ENCODE measurements around the gene TBC1D16. TPM values are rescaled to one million over a fixed set of nuclear protein-coding genes. Genes with fewer than 3 reads are reported as not detected.
"Not testable (repeated sequence)": the region's sequence is repeated elsewhere in the genome, so short reads cannot be mapped to it uniquely, and the experiment has no call there.

The TBC1D16 gene
- total RNA-seq, 4 donors from 2014 or later, result 5.8 to 8.1 (median 7.0) TPM

GRCh38 chr17:79994602-79995001 is 41.1 kb downstream of the TBC1D16 start:
- DNase-seq (no peak), ATAC-seq (no peak)
- in situ Hi-C loops (cut with MboI; ENCODE audit: low sequenced_read_pairs in 4 of 4), result no loop called here
- TF ChIP-seq CTCF (IDR thresholded peaks at IDR 0.05 in 4 of 5, conservative IDR thresholded peaks at IDR 0.05 in 1 of 5), result no peak
- no peak for TF ChIP-seq POLR2A (IDR thresholded peaks at IDR 0.05)
- intact Hi-C loops (cut with DNase I; ENCODE audit: low total_unique reads), result loop anchor here (5.0 kb wide), 1 partner anchor 152 kb away; no protein-coding TSS in a partner anchor
- no peaks in the 10 kb centered on the region for H3K36me3 ChIP-seq
- H3K4me1 ChIP-seq, result peaks cover 0 to 5% of the 10 kb centered on the region in 2 donors
- no peak overlapping the region for H3K4me3 ChIP-seq
- peaks cover 3 to 12% (median 12%) of the 10 kb centered on the region in 3 donors for H3K27me3 ChIP-seq
- no peaks in the 10 kb centered on the region for H3K9me3 ChIP-seq
- no peak overlapping the region for H3K27ac ChIP-seq

- H3K4me1 ChIP-seq; DNase-seq; in situ Hi-C loops (cut with MboI; ENCODE audit: low sequenced_read_pairs in 4 of 4); ATAC-seq; H3K36me3 ChIP-seq; H3K4me3 ChIP-seq; H3K9me3 ChIP-seq; H3K27ac ChIP-seq: not testable (repeated sequence)
- intact Hi-C loops (cut with DNase I; ENCODE audit: low total_unique reads), result loop anchor here (5.0 kb wide), 1 partner anchor 152 kb away; no protein-coding TSS in a partner anchor
- peaks cover 3 to 12% (median 12%) of the 10 kb centered on the region in 3 donors for H3K27me3 ChIP-seq
Measured at GRCh38 chr17:79994228-79994569, 41.5 kb downstream of the TBC1D16 start.

GRCh38 chr17:79993390-79994227 is 42.1 kb downstream of the TBC1D16 start:
- Histone ChIP-seq H3K27ac (no peak overlapping the region), H3K4me1 (peaks cover 0 to 5% of the 10 kb centered on the region in 2 donors), H3K9me3 (no peaks in the 10 kb centered on the region), H3K4me3 (no peak overlapping the region), H3K36me3 (no peaks in the 10 kb centered on the region), H3K27me3 (peaks cover 3 to 12% (median 12%) of the 10 kb centered on the region in 3 donors)
- DNase-seq (peak; percentile 63 to 82), ATAC-seq (peak; percentile 57 to 62)
- in situ Hi-C loops (cut with MboI; ENCODE audit: low sequenced_read_pairs in 4 of 4), result no loop called here
- TF ChIP-seq POLR2A (IDR thresholded peaks at IDR 0.05) (no peak), CTCF (IDR thresholded peaks at IDR 0.05 in 4 of 5, conservative IDR thresholded peaks at IDR 0.05 in 1 of 5) (no peak)
- intact Hi-C loops (cut with DNase I; ENCODE audit: low total_unique reads), result loop anchor here (5.0 kb wide), 1 partner anchor 151 kb away; no protein-coding TSS in a partner anchor

GRCh38 chr17:79992649-79993389 is 42.9 kb downstream of the TBC1D16 start:
- Histone ChIP-seq H3K4me3 (no peak overlapping the region), H3K4me1 (peaks cover 0 to 5% of the 10 kb centered on the region in 2 donors), H3K27me3 (peaks cover 3 to 12% (median 12%) of the 10 kb centered on the region in 3 donors), H3K36me3 (no peaks in the 10 kb centered on the region), H3K9me3 (no peaks in the 10 kb centered on the region), H3K27ac (no peak overlapping the region)
- in situ Hi-C loops (cut with MboI; ENCODE audit: low sequenced_read_pairs in 4 of 4), result no loop called here
- TF ChIP-seq CTCF (IDR thresholded peaks at IDR 0.05 in 4 of 5, conservative IDR thresholded peaks at IDR 0.05 in 1 of 5) (no peak), POLR2A (IDR thresholded peaks at IDR 0.05) (no peak)
- DNase-seq, result no peak
- ATAC-seq, result no peak
- intact Hi-C loops (cut with DNase I; ENCODE audit: low total_unique reads), result loop anchor here (5.0 kb wide), 1 partner anchor 151 kb away; no protein-coding TSS in a partner anchor

Measured in gastrocnemius medialis (tissue), 4 donors.